HG03139 (cell line): ENCODE results near the gene ZNF574.
"Not testable (repeated sequence)": the region's sequence is repeated elsewhere in the genome, so short reads cannot be mapped to it uniquely, and the experiment has no call there.

Source experiments
- ATAC-seq: cut with Tn5 transposase; IDR thresholded peaks from one replicate; pipeline ENCODE4 v1.9.1; 2021; ENCODE audit not compliant: unreplicated experiment

ZNF574 gene

DNA sequence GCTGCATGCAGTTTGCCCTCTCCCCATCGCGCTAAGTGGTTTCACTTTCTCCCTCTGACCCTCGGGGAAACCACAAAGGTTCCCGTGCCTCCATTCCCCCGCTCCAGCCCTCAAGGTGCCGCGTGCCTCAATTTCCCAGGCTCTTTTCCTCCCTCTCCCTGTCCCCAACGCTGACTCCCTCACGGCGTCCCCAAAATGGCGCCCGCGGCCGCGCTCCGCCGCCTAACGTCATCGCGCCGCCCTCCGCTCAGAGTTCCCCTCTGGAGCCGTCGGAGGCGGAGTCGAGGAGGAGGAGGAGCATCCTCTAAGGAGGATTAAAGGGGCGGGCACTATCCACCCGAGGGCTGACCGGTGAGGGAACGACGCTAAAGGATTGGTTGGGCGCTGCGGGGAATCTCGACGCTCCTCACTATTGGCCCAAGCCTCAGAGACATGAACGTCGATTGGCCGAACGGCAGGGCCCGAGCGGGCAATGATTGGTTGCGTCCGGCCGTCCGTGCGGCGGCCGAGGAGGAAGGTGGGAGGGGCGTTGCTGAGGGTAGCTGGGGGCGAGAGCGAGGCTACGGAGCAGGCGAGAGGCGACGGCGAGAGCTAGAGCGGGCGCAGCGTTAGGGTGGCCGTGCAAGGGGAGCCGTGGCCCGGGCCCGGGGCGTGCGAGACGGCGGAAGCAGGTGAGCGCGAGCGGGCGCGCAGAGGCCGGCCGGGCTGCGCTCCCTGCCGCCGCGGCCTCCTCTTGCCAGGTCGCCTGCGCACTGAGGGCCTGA lies at the start of gene ZNF574:
Gene ZNF574, plus strand, starts transcription at position 551 of the 764 bp plus-strand sequence. CDS start 2,441 bp downstream, outside the sequence.
- peak; percentile 93 for ATAC-seq

- no peak for ATAC-seq
These were observed 47.4 kb upstream of the ZNF574 start for GRCh38 chr19:42028304-42029216.

DNA sequence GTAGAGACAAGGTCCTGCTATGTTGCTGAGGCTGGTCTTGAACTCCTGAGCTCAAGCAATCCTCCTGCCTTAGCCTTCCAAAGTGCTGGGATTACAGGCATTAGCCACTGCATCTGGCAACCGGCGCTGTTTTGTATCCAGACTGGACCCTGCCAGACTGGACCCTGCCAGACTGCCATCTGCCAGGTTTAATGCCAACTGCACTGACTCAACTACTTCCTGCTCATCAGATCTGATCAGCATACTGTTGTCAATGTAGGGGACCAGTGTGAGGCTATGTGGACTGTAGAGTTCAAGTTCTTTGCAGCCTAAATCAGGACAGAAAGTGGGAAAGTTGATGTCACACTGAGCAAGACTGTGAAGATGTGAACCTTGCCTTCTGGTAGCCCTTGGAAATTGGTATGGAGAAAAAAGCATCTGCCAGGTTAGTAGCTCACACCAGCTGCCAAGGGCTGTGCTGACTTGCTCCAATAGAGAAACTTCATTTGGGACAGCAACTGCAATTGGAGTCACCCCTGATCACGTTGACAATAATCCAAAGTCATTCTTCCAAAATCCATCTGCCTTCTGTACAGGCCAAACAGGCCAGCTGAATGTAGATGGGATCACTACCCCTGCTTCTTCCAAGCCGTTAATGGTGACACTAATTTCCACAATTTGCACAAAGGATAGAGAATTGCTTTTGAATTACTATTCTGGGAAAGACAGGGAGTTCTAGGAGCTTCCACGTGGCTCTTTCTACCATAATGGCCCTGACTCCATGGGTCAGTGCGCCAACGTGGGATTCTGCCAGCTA lies 45.1 kb upstream of the ZNF574 start:
- no peak for ATAC-seq

DNA sequence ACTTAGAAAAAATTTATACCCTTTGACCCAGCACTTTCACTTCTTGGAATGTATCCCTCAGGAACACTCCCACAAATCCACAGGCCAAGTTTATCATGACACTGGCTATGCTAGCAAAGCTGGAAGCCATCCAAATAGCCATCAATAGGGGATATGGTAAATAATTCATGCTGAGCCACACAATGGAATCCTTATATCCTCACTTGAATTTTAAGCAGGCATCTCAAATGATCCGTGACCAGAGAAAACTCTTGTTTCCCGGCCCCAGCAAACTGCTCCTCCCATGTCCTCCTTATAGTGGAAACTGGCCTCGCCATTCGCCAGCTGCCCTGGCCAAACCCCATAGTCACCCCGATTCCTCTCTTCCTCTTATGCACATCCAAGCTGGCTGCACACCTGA lies 43.5 kb upstream of the ZNF574 start:
- ATAC-seq, result no peak

GRCh38 chr19:42033413-42033812 lies 42.6 kb upstream of the ZNF574 start:
- ATAC-seq, result no peak

- ATAC-seq, result not testable (repeated sequence)
These were observed 41.1 kb upstream of the ZNF574 start for GRCh38 chr19:42034640-42035391.

GRCh38 chr19:42037649-42038048 lies 38.3 kb upstream of the ZNF574 start:
- no peak for ATAC-seq

DNA sequence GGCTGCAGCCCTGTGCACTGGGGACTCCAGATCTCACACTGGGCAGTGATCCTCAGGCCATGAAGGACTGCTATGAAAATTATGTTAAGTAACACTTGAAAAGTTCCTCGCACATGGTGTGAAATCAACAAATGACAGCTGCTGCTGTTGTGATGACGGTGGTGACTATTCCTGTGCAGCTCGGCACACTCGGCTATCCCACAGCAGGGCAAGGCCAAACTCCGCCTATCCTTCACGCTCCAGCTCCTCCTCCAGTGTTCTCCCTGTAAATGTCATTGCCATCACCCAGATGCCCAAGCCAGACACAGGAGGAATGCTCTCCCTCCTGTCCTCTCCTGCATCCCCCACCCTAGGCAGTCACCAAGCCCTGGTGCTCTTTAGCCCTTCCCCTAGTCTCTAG lies 37.3 kb upstream of the ZNF574 start:
- no peak for ATAC-seq

DNA sequence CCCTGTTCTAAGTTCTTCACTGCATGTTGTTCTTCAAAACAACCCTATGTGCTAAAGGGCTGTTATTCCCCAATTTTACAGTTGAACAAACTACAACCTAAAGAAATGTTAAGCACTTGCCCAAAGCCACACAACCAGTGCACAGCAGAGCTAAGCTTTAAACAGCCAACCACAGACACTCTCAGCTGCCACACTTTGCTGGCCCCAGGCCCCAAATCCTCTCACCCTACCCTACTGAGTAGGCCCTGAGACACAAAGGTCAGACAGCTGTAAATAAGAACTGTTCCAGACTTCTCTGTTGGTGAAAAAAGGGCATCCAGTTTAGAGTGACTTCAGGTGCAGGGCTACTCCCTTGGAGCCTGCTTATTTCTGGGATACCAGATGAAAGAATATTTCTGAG lies 35.9 kb upstream of the ZNF574 start:
- ATAC-seq, result no peak

DNA sequence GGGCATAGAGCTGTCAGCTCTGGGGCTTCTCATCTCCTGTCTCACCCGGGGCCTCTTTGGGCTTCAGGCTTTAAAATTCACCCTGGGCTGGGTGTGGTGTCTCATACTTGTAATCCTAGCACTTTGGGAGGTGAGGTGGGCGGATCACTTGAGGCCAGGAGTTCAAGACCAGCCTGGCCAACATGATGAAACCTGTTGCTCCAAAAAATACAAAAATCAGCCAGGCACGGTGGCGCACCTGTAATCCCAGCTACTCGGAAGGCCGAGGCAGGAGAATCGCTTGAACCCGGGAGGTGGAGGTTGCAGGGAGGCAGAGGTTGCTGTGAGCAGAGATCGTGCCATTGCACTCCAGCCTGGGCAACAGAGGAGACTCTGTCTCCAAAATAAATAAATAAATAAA lies 35.5 kb upstream of the ZNF574 start:
- ATAC-seq, result not testable (repeated sequence)

- no peak for ATAC-seq
These were observed 33.4 kb upstream of the ZNF574 start for GRCh38 chr19:42042455-42043170.

DNA sequence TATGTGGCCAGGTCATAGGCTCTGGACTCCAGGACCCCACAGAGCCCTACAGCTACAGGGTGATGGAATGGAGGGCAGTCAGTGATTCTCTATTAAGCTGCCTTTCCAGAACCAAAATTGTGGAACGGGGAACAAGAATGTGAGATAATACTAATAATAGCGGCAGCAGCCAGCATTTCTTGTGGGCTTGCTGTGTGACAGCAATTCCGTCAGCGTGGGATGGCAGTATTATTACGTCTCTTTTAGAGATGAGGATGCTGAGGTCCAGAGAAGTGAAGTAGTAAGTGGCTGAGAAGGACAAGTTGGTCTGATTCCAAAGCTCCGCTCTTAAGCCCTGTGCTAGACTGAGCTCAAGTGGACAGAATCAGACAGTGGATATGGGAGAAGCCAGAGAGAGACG lies 30.4 kb upstream of the ZNF574 start:
- ATAC-seq, result no peak

DNA sequence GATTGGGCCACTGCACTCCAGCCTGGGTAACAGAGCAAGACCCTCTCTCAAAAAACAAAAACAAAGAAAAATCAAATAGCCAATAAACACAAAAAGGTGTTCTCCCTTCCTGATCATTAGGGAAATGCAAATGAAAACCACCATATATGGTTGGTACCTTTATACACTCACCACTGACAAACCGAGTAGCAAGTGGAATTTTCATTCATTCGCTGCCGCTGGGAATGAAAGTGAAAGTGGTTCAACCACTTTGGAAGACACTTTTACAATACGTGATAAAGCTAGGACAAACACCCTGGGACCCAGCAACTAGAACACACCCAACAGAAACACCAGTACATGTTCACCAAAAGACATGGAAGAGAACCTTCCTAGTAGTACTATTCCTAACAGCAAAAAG lies 27.0 kb upstream of the ZNF574 start:
- ATAC-seq, result no peak

DNA sequence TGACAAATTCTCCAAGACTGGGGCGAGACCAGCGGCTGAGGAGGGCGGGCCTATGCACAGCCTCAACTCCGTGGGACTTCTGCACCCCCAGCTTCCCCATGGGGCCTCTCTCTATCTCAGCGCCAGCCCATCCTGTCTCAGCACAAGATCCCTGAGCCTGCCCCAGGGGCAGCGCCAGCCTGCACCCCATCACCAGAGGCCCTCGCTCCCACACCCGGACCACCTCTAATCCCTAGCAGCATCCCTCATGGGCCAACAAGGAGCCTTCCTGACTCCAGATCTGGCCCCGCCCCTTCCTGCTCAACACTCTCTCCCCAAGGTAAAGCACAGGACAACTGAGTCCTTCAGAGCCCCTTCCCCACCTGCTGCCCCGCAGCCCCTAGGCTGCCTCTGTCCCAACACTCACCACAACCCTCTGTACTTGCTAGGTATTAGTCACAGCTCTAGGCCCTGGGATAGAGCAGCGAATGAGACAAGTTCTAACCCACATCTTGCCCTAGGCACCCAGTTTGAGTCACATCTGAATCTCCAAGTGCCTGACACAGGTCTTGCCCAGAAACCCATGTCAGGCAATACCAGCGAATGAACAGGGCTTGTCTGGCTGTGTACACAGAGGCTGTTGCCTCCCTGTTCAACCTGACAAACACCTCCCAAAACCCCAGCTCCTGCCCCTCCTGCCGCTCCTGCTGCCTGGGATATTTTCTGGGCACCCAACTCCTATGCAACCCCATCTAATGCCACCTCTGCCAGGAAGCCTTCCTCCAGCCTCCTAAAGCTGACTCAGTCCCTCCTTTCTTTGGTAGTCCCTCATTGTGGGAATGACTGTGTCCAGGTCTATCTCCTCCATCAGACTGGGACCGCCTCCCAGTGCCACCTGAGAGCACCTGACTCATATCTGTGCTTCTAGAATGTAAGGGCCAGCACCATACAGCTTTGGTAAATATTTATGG lies 24.5 kb upstream of the ZNF574 start:
- ATAC-seq, result no peak

GRCh38 chr19:42052241-42052863 lies 23.6 kb upstream of the ZNF574 start:
- ATAC-seq, result no peak

DNA sequence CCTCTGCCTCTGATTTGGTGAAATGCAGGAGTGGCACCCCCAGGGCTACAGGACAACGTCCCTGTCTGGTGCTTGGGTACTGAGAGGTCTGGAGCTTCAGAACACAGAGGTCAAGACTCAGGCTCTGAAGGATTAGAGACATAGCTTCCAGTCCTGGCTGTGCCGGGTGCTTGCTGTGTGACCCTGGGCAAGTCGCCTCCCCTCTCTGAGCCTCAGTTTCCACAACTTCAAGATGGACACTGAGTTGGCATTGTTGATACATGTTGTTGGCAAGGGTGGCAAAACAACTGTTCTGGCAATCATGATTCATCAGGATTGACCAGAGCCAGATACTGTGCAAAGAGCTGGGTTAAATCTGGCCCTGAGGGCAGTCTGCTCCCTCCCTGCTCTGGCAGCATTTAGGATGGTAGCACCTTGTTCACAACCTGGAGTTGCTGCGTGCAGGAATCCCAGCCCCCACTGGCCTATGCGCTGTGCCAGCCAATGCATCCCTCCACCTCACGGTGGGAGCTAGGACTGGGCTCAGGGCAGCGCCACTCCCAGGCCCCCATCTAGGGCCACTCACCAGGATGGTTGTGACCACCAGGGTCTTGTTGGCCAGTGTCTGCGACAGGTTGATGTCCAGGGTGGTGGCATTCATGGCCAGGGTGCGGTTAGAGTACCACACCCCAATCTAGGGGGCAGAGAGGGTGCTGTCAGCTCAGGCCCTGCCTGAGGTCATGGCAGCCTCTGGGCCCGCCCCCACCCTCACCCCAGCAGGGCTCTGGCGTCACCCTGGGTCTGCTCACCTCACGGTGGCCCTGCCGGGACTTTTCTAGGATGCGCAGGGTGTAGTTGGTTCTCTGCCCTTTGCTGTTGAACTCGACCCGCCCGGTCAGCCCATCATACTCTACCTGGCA lies 22.7 kb upstream of the ZNF574 start:
- ATAC-seq, result no peak

DNA sequence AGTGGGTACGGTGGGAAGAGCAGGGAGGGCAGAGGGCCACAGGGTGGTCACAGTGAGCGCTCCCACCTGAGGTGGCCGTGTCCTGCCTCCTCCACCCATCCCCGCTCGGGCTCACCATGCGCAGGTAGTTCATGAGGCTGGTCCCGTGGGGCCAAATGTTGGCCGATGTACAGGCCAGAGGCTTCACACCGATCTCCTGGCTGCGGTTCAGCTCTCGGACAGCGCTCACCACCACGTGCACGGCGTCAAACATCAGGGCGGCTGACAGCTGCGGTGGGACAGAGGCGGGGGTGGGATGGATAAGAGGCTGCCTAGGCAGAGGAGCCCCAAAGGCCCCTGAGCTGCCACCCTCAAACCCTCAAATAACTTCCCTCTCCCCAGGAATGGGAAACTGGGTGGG lies 21.8 kb upstream of the ZNF574 start:
- no peak for ATAC-seq
